ENCODE results near the gene LEFTY2. TPM values are rescaled to one million over a fixed set of nuclear protein-coding genes. Genes with fewer than 3 reads are reported as not detected.

The LEFTY2 gene
- not detected for total RNA-seq
- polyA plus RNA-seq = not detected

GRCh38 chr1:225941187-225941941, at the start of gene LEFTY2:
TSS of gene LEFTY2 (minus strand) at chr1:225941220. CDS start at chr1:225941140, 80 bp downstream.
- ChIA-PET CTCF (ENCODE audit: partially characterized antibody) (no interaction called here), POLR2A (ENCODE audit: partially characterized antibody) (no interaction called here)
- DNase-seq = no peak
- Mint-ChIP-seq H3K27ac (no peak within 1 kb of the TSS), H3K36me3 (no peaks in the 10 kb centered on the region), H3K9me3 (no peaks in the 10 kb centered on the region), H3K27me3 (peaks cover 0 to 3% of the 10 kb centered on the region in 2 donors), H3K4me3 (no peak within 1 kb of the TSS), H3K4me1 (peaks cover 4 to 16% (median 10%) of the 10 kb centered on the region in 4 donors)
- Histone ChIP-seq H3K27ac (ENCODE audit: low read depth, low read length) (no peak within 1 kb of the TSS), H3K4me1 (ENCODE audit: insufficient read depth, low read length) (peaks cover 10% of the 10 kb centered on the region), H3K9me3 (ENCODE audit: control insufficient read depth in 1 of 2, low read length in 2 of 2) (no peaks in the 10 kb centered on the region), H3K4me3 (ENCODE audit: low read length in 2 of 2) (no peak within 1 kb of the TSS), H3K27me3 (ENCODE audit: insufficient read depth, low read length) (no peaks in the 10 kb centered on the region), H3K36me3 (ENCODE audit: insufficient read depth, low read length) (no peaks in the 10 kb centered on the region)
- intact Hi-C loops (cut with micrococcal nuclease) = no loop called here

GRCh38 chr1:225987491-225988316, 46.7 kb upstream of the LEFTY2 start:
- intact Hi-C loops (cut with micrococcal nuclease) = loop anchor here (1.0 kb wide), 1 partner anchor 12 kb away; the partner anchor contains the start of gene SDE2
- ChIA-PET CTCF (ENCODE audit: partially characterized antibody) (interaction anchor here (0.5 to 5.2 kb wide), 32 partner anchors 8 to 561 kb away, joined by 3 to 29 read pairs (median 5); partner anchors contain the start of genes H3-3A and SDE2), POLR2A (ENCODE audit: partially characterized antibody) (interaction anchor here (0.6 to 22.3 kb wide), 8 partner anchors 9 to 520 kb away, joined by 3 to 614 read pairs (median 4); partner anchors contain the start of genes H3-3A, SDE2 and SRP9)
- Mint-ChIP-seq H3K4me1 (peaks cover 17 to 37% (median 27%) of the 10 kb centered on the region in 4 donors), H3K4me3 (no peak overlapping the region), H3K9me3 (no peaks in the 10 kb centered on the region), H3K27me3 (no peaks in the 10 kb centered on the region), H3K36me3 (peaks cover 50 to 73% of the 10 kb centered on the region in 2 donors), H3K27ac (peak overlapping the region in 5 of 7 donors; percentile 37 to 80 (median 51))
- DNase-seq = peak in 4 of 5 donors; percentile 27 to 45 (median 40)
- Histone ChIP-seq H3K27me3 (ENCODE audit: insufficient read depth, low read length) (no peaks in the 10 kb centered on the region), H3K27ac (ENCODE audit: low read depth, low read length) (no peak overlapping the region), H3K36me3 (ENCODE audit: insufficient read depth, low read length) (peaks cover 58% of the 10 kb centered on the region), H3K9me3 (ENCODE audit: control insufficient read depth in 1 of 2, low read length in 2 of 2) (no peaks in the 10 kb centered on the region), H3K4me1 (ENCODE audit: insufficient read depth, low read length) (peaks cover 19% of the 10 kb centered on the region), H3K4me3 (ENCODE audit: low read length in 2 of 2) (no peak overlapping the region)

GRCh38 chr1:225981714-225982113, 40.7 kb upstream of the LEFTY2 start:
- peak overlapping the region in 1 of 7 donors; percentile 28 for H3K27ac Mint-ChIP-seq
- DNase-seq = no peak
- peaks cover 4 to 10% (median 6%) of the 10 kb centered on the region in 4 donors for H3K4me1 Mint-ChIP-seq
- peaks cover 48 to 57% of the 10 kb centered on the region in 2 donors for H3K36me3 Mint-ChIP-seq
- peaks cover 46% of the 10 kb centered on the region for H3K36me3 ChIP-seq (ENCODE audit: insufficient read depth, low read length)
- H3K4me1 ChIP-seq (ENCODE audit: insufficient read depth, low read length) = no peaks in the 10 kb centered on the region
- peaks cover 0 to 2% (median 0%) of the 10 kb centered on the region in 8 donors for H3K9me3 Mint-ChIP-seq
- no peaks in the 10 kb centered on the region for H3K27me3 Mint-ChIP-seq
- no peak overlapping the region for H3K4me3 ChIP-seq (ENCODE audit: low read length in 2 of 2)
- no peak overlapping the region for H3K4me3 Mint-ChIP-seq
- H3K27ac ChIP-seq (ENCODE audit: low read depth, low read length) = no peak overlapping the region
- H3K9me3 ChIP-seq (ENCODE audit: control insufficient read depth in 1 of 2, low read length in 2 of 2) = no peaks in the 10 kb centered on the region
- POLR2A ChIA-PET (ENCODE audit: partially characterized antibody) = no interaction called here
- CTCF ChIA-PET (ENCODE audit: partially characterized antibody) = interaction anchor here (0.7 to 1.3 kb wide), 2 partner anchors 83 to 507 kb away, joined by 3 read pairs; no protein-coding TSS in a partner anchor
- intact Hi-C loops (cut with micrococcal nuclease) = no loop called here
- no peaks in the 10 kb centered on the region for H3K27me3 ChIP-seq (ENCODE audit: insufficient read depth, low read length)

GRCh38 chr1:225980005-225980836, 39.2 kb upstream of the LEFTY2 start:
- CTCF ChIA-PET (ENCODE audit: partially characterized antibody) = interaction anchor here (1.1 to 2.2 kb wide), 8 partner anchors 8 to 506 kb away, joined by 3 to 6 read pairs (median 4); partner anchors contain the start of gene SDE2
- Histone ChIP-seq H3K4me3 (ENCODE audit: low read length in 2 of 2) (no peak overlapping the region), H3K9me3 (ENCODE audit: control insufficient read depth in 1 of 2, low read length in 2 of 2) (no peaks in the 10 kb centered on the region), H3K27ac (ENCODE audit: low read depth, low read length) (no peak overlapping the region), H3K27me3 (ENCODE audit: insufficient read depth, low read length) (no peaks in the 10 kb centered on the region), H3K36me3 (ENCODE audit: insufficient read depth, low read length) (peaks cover 34% of the 10 kb centered on the region), H3K4me1 (ENCODE audit: insufficient read depth, low read length) (no peaks in the 10 kb centered on the region)
- DNase-seq = no peak
- POLR2A ChIA-PET (ENCODE audit: partially characterized antibody) = no interaction called here
- no peaks in the 10 kb centered on the region for H3K27me3 Mint-ChIP-seq
- intact Hi-C loops (cut with micrococcal nuclease) = no loop called here
- H3K36me3 Mint-ChIP-seq = peaks cover 41 to 48% of the 10 kb centered on the region in 2 donors
- no peak overlapping the region for H3K4me3 Mint-ChIP-seq
- no peak overlapping the region for H3K27ac Mint-ChIP-seq
- peaks cover 0 to 8% (median 5%) of the 10 kb centered on the region in 4 donors for H3K4me1 Mint-ChIP-seq
- H3K9me3 Mint-ChIP-seq = peaks cover 0 to 2% (median 0%) of the 10 kb centered on the region in 8 donors

GRCh38 chr1:225979421-225979820, 38.4 kb upstream of the LEFTY2 start:
- ChIA-PET CTCF (ENCODE audit: partially characterized antibody) (interaction anchor here (0.8 to 2.2 kb wide), 7 partner anchors 9 to 504 kb away, joined by 3 to 8 read pairs (median 5); partner anchors contain the start of gene SDE2), POLR2A (ENCODE audit: partially characterized antibody) (no interaction called here)
- no peak overlapping the region for H3K4me3 Mint-ChIP-seq
- H3K36me3 Mint-ChIP-seq = peaks cover 41 to 44% of the 10 kb centered on the region in 2 donors
- Histone ChIP-seq H3K4me1 (ENCODE audit: insufficient read depth, low read length) (no peaks in the 10 kb centered on the region), H3K4me3 (ENCODE audit: low read length in 2 of 2) (no peak overlapping the region), H3K27ac (ENCODE audit: low read depth, low read length) (no peak overlapping the region), H3K36me3 (ENCODE audit: insufficient read depth, low read length) (peaks cover 29% of the 10 kb centered on the region), H3K9me3 (ENCODE audit: control insufficient read depth in 1 of 2, low read length in 2 of 2) (no peaks in the 10 kb centered on the region), H3K27me3 (ENCODE audit: insufficient read depth, low read length) (no peaks in the 10 kb centered on the region)
- no peak overlapping the region for H3K27ac Mint-ChIP-seq
- H3K4me1 Mint-ChIP-seq = peaks cover 0 to 8% (median 5%) of the 10 kb centered on the region in 4 donors
- H3K27me3 Mint-ChIP-seq = no peaks in the 10 kb centered on the region
- DNase-seq = no peak
- intact Hi-C loops (cut with micrococcal nuclease) = loop anchor here (5.0 kb wide), 3 partner anchors 112 to 1467 kb away; partner anchors contain the start of gene SRP9
- peaks cover 0 to 2% (median 0%) of the 10 kb centered on the region in 8 donors for H3K9me3 Mint-ChIP-seq

GRCh38 chr1:225977937-225978748, 37.1 kb upstream of the LEFTY2 start:
- no peak overlapping the region for H3K27ac ChIP-seq (ENCODE audit: low read depth, low read length)
- Mint-ChIP-seq H3K9me3 (peaks cover 0 to 2% (median 0%) of the 10 kb centered on the region in 8 donors), H3K4me1 (peaks cover 0 to 6% (median 5%) of the 10 kb centered on the region in 4 donors), H3K27me3 (no peaks in the 10 kb centered on the region), H3K4me3 (no peak overlapping the region), H3K36me3 (peaks cover 34 to 36% of the 10 kb centered on the region in 2 donors), H3K27ac (peak overlapping the region in 1 of 7 donors; percentile 43)
- H3K4me3 ChIP-seq (ENCODE audit: low read length in 2 of 2) = no peak overlapping the region
- DNase-seq = no peak
- no peaks in the 10 kb centered on the region for H3K4me1 ChIP-seq (ENCODE audit: insufficient read depth, low read length)
- H3K9me3 ChIP-seq (ENCODE audit: control insufficient read depth in 1 of 2, low read length in 2 of 2) = no peaks in the 10 kb centered on the region
- intact Hi-C loops (cut with micrococcal nuclease) = loop anchor here (5.0 kb wide), 3 partner anchors 111 to 1466 kb away; partner anchors contain the start of gene SRP9
- POLR2A ChIA-PET (ENCODE audit: partially characterized antibody) = no interaction called here
- CTCF ChIA-PET (ENCODE audit: partially characterized antibody) = interaction anchor here (0.6 to 3.4 kb wide), 8 partner anchors 9 to 659 kb away, joined by 3 to 18 read pairs (median 6); no protein-coding TSS in a partner anchor
- H3K36me3 ChIP-seq (ENCODE audit: insufficient read depth, low read length) = peaks cover 24% of the 10 kb centered on the region
- H3K27me3 ChIP-seq (ENCODE audit: insufficient read depth, low read length) = no peaks in the 10 kb centered on the region

Data from CD4-positive, alpha-beta memory T cell (primary cell).